MG63 (cell line): Measurements from ENCODE around the gene TARS3. TPM values are rescaled to one million over a fixed set of nuclear protein-coding genes. Genes with fewer than 3 reads are reported as not detected.
"Not testable (repeated sequence)": the region's sequence is repeated elsewhere in the genome, so short reads cannot be mapped to it uniquely, and the experiment has no call there.

Source experiments
- DNase-seq: peaks from one replicate; pipeline ENCODE4 v3.0.0-alpha.2; 2020
- H3K27me3 ChIP-seq: fragments of 250-450 bp; sonication (Bioruptor Pico); 2 replicates; pipeline ENCODE4 v1.5.1; 2020; ENCODE audit warnings: mild to moderate bottlenecking, moderate library complexity
- H3K36me3 ChIP-seq: fragments of 250-450 bp; sonication (Bioruptor Pico); 2 replicates; pipeline ENCODE4 v1.5.1; 2020; ENCODE audit warnings: mild to moderate bottlenecking, moderate library complexity
- H3K4me3 ChIP-seq: fragments of 250-450 bp; sonication (Bioruptor Pico); 2 replicates; pipeline ENCODE4 v1.5.1; 2020; ENCODE audit warnings: mild to moderate bottlenecking, moderate library complexity
- H3K9me3 ChIP-seq: fragments of 250-450 bp; sonication (Bioruptor Pico); 2 replicates; pipeline ENCODE4 v1.5.1; 2020; ENCODE audit warnings: mild to moderate bottlenecking, moderate library complexity
- total RNA-seq: library from RNA; depleted of rRNA; stranded (reverse); fragments of >200 nt; shearing (Covaris generic); gene quantifications from 2 replicates; pipeline ENCODE4 v1.2.3, GENCODE V29; 2014; ENCODE audit warnings: low replicate concordance

TARS3 gene
- total RNA-seq, 1 experiment from 2014 or later, result 9.1 TPM

- Histone ChIP-seq H3K27me3 (no peaks in the 10 kb centered on the region), H3K4me3 (no peak overlapping the region), H3K9me3 (no peaks in the 10 kb centered on the region), H3K36me3 (peaks cover 10% of the 10 kb centered on the region)
- peak; percentile 20 for DNase-seq
These were observed 48.3 kb downstream of the TARS3 start for GRCh38 chr15:101675796-101676582.

GRCh38 chr15:101675015-101675414 lies 49.3 kb downstream of the TARS3 start:
- H3K27me3 ChIP-seq, result no peaks in the 10 kb centered on the region
- H3K36me3 ChIP-seq, result peaks cover 10% of the 10 kb centered on the region
- no peaks in the 10 kb centered on the region for H3K9me3 ChIP-seq
- H3K4me3 ChIP-seq, result no peak overlapping the region
- DNase-seq, result peak; percentile 33

GRCh38 chr15:101672298-101672697 lies 52.0 kb downstream of the TARS3 start:
- H3K36me3 ChIP-seq, result peaks cover 12% of the 10 kb centered on the region
- no peak overlapping the region for H3K4me3 ChIP-seq
- H3K27me3 ChIP-seq, result no peaks in the 10 kb centered on the region
- H3K9me3 ChIP-seq, result no peaks in the 10 kb centered on the region; the same call in 1 of the 2 replicates
- no peak for DNase-seq

GRCh38 chr15:101669744-101670143 lies 54.5 kb downstream of the TARS3 start:
- Histone ChIP-seq H3K4me3 (no peak overlapping the region), H3K36me3 (peaks cover 12% of the 10 kb centered on the region), H3K27me3 (no peaks in the 10 kb centered on the region), H3K9me3 (peaks cover 3% of the 10 kb centered on the region)
- no peak for DNase-seq

- DNase-seq, result no peak
- peaks cover 3% of the 10 kb centered on the region for H3K9me3 ChIP-seq
- no peaks in the 10 kb centered on the region for H3K27me3 ChIP-seq
- H3K4me3 ChIP-seq, result no peak overlapping the region
- H3K36me3 ChIP-seq, result peaks cover 7% of the 10 kb centered on the region; the same call in 1 of the 2 replicates
These were observed 56.4 kb downstream of the TARS3 start for GRCh38 chr15:101667881-101668280.

GRCh38 chr15:101664303-101664913 lies 59.9 kb downstream of the TARS3 start:
- no peak overlapping the region for H3K4me3 ChIP-seq
- no peaks in the 10 kb centered on the region for H3K27me3 ChIP-seq
- H3K9me3 ChIP-seq, result peaks cover 3% of the 10 kb centered on the region
- no peak for DNase-seq
- peaks cover 7% of the 10 kb centered on the region; the same call in 1 of the 2 replicates for H3K36me3 ChIP-seq

- H3K36me3 ChIP-seq, result no peaks in the 10 kb centered on the region
These were observed 62.1 kb downstream of the TARS3 start for GRCh38 chr15:101662203-101662602.

GRCh38 chr15:101660005-101660404 lies 64.3 kb downstream of the TARS3 start:
- Histone ChIP-seq H3K36me3 (no peaks in the 10 kb centered on the region), H3K4me3 (no peak overlapping the region), H3K27me3 (no peaks in the 10 kb centered on the region), H3K9me3 (no peaks in the 10 kb centered on the region)
- no peak for DNase-seq

More at GRCh38 chr15:101662203-101662602, 62.1 kb downstream of the TARS3 start:
- Histone ChIP-seq H3K4me3 (no peak overlapping the region), H3K27me3 (no peaks in the 10 kb centered on the region), H3K9me3 (peaks cover 2% of the 10 kb centered on the region)
- DNase-seq, result no peak

GRCh38 chr15:101657968-101658784 lies 66.1 kb downstream of the TARS3 start:
- no peak for DNase-seq
- no peaks in the 10 kb centered on the region for H3K27me3 ChIP-seq
- no peak overlapping the region for H3K4me3 ChIP-seq
- H3K36me3 ChIP-seq, result no peaks in the 10 kb centered on the region; the same call in 1 of the 2 replicates
- no peaks in the 10 kb centered on the region for H3K9me3 ChIP-seq

GRCh38 chr15:101657171-101657570 lies 67.1 kb downstream of the TARS3 start:
- DNase-seq, result no peak

GRCh38 chr15:101654624-101655337 lies 69.5 kb downstream of the TARS3 start:
- H3K9me3 ChIP-seq, H3K4me3 ChIP-seq, H3K27me3 ChIP-seq: not testable (repeated sequence)
- peaks cover 17% of the 10 kb centered on the region for H3K36me3 ChIP-seq
- peak; percentile 26 for DNase-seq

More at GRCh38 chr15:101657171-101657570, 67.1 kb downstream of the TARS3 start:
- Histone ChIP-seq H3K4me3 (no peak overlapping the region), H3K27me3 (no peaks in the 10 kb centered on the region), H3K36me3 (no peaks in the 10 kb centered on the region; the same call in 1 of the 2 replicates), H3K9me3 (no peaks in the 10 kb centered on the region)

- Histone ChIP-seq H3K27me3 (no peaks in the 10 kb centered on the region), H3K36me3 (peaks cover 24% of the 10 kb centered on the region), H3K9me3 (no peaks in the 10 kb centered on the region), H3K4me3 (no peak overlapping the region)
- DNase-seq, result no peak
These were observed 70.1 kb downstream of the TARS3 start for GRCh38 chr15:101654171-101654570.

GRCh38 chr15:101652786-101653430 lies 71.4 kb downstream of the TARS3 start:
- DNase-seq, result peak; percentile 79

GRCh38 chr15:101652098-101652785 lies 72.0 kb downstream of the TARS3 start, which contains the start of gene TM2D3:
Gene TM2D3, minus strand, starts transcription at chr15:101652381. Its CDS starts 20 bp downstream, at chr15:101652361.
- Histone ChIP-seq H3K9me3 (no peaks in the 10 kb centered on the region), H3K4me3 (peak within 1 kb of the TSS; percentile 66), H3K36me3 (peaks cover 41% of the 10 kb centered on the region), H3K27me3 (no peaks in the 10 kb centered on the region)
- DNase-seq, result peak; percentile 93

More at GRCh38 chr15:101652786-101653430, 71.4 kb downstream of the TARS3 start:
- peak overlapping the region; percentile 66 for H3K4me3 ChIP-seq
- peaks cover 36% of the 10 kb centered on the region for H3K36me3 ChIP-seq
- H3K9me3 ChIP-seq, result no peaks in the 10 kb centered on the region
- no peaks in the 10 kb centered on the region for H3K27me3 ChIP-seq

GRCh38 chr15:101651554-101652097 lies 72.6 kb downstream of the TARS3 start:
- Histone ChIP-seq H3K9me3 (no peaks in the 10 kb centered on the region), H3K27me3 (no peaks in the 10 kb centered on the region), H3K36me3 (peaks cover 45% of the 10 kb centered on the region), H3K4me3 (peak overlapping the region; percentile 66)
- DNase-seq, result no peak
